ENCODE measurements around the gene MLST8. TPM values are rescaled to one million over a fixed set of nuclear protein-coding genes. Genes with fewer than 3 reads are reported as not detected.

The MLST8 gene
- total RNA-seq, 1 donor from 2014 or later: 16.0 TPM

GRCh38 chr16:2209258-2210008, 4.2 kb downstream of the MLST8 start:
- DNase-seq: no peak

DNA sequence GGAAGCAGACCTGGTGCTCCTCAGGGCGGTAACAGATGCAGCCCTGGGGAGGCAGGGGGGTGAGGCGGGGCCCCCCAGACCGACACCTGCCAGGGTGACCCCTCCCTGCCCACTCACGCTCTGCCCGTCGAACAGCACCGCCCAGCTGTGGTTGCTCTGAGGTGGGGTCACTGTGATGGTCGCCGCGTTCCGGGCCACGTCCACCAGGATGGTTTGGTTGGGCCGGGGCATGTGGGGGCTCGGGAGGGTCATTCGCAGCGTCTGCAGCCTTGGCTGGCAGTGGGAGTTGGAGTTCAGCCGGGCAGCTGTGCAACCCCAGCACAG, 4.7 kb downstream of the MLST8 start:
- no peak for DNase-seq

DNA sequence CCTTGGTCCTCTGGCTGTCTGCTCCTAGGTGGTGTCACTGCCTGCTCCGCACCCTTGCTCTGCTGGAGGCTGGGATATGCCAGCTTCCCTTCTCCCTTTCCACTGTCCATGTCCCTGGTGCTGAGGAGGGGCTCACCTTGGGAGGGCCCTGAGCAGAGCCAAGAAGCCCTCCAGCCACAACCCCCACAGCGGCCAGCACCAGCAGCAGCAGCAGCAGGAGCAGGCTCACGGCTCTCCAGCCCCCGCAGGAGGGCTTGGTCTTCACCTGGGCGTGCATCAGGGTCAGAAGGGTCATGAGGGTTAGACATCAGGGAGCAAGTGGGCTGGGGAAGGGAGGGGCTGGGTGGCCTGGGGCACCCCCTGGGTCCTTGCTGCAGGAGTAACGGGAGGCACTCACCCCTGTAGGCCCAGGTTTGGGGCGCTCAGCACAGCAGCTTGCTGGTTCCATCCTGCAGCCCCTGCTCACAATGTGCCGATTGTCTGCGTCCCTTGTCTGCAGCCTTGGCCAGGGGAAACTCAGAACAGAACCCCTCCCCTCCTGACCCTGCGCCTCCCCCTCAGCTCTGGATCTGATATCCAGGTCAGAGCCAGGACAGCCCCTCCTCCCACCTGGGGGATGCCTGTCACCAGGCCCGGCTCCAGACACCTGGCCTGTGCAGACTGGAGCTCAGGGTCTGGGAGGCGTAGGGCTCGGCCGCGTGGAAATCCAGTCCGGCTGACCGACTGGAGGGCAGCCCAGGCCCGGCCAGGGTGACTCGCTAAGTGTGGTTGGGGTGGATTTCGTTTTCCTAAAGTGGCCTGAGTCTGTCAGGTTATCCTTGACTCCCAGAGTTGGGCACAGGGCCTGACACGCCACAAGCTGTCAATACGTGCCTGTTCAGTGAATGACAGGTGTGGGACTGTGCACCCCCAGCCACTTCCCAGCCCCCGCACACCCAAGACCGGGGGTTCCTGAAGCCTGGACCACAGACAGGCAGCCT, 5.4 kb downstream of the MLST8 start, which contains the start of gene BRICD5:
Gene BRICD5 (minus strand): TSS at position 478 of the 980 bp plus-strand sequence. CDS start 30 bp downstream, at position 448.
- no peak for DNase-seq

DNA sequence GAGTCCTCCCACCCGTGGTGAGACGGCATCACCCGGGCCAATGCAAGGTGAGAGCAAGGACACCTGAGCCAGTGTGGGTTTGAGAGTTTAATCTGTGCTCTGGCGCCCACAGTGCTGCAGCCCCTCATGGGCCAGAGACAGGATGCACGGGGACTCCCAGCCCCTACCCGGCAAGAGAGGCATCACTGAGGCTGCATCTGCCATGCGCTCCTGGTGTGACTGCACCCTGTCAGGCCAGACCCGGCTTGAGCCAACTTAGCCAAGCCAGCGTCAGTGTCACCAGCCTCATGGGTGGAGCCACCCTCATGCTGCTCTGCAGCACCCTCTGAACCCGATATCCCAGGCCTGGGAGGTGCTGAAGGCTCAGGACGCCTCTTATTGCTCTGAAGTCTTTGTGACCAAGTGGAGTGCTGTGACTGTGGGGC, 6.7 kb downstream of the MLST8 start:
- DNase-seq: no peak

DNA sequence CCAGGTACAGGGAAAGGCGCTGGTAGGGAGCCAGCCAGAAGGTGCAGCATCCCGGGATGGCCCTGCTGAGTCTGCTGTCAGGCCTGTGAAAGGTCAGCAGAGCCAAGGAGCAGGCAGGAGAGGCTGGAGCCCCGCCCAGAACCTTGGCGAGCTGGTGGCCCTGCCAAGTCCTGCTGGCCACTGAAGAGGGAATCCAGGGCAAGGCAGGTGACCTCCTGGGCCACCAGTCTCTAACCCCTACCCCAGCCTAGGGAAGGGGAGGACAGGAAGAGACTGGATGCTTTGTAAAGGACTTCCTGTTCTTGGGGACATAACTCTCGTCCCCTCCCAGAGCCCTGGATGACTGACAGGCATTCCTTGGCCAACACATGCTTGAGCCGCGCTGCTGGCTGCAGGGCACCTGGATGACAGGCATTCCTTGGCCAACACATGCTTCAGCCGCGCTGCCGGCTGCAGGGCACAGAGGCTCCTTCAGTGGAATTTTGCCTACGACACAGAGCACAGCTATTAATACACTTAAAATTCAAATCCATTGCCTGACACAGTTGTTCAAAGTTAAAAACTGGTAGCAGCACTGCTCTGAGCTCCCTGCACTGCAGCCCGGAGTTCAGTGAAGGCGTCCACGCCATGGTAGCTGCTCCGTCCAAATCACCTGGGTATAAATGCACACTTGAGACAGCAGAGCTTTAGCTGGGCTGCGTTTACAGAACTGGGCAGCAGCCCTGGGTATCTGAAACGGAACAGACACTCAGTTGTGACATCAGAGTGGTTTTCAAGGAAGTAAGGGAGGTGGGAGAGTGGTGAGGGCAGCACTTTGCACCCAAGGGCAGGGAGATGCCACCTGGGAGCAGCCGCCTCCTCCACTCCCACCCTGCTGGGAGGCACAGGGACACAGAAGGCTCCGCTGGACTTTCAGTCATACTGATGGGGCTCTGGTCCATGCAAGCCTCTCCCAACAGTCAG, 7.4 kb downstream of the MLST8 start:
- DNase-seq: no peak

DNA sequence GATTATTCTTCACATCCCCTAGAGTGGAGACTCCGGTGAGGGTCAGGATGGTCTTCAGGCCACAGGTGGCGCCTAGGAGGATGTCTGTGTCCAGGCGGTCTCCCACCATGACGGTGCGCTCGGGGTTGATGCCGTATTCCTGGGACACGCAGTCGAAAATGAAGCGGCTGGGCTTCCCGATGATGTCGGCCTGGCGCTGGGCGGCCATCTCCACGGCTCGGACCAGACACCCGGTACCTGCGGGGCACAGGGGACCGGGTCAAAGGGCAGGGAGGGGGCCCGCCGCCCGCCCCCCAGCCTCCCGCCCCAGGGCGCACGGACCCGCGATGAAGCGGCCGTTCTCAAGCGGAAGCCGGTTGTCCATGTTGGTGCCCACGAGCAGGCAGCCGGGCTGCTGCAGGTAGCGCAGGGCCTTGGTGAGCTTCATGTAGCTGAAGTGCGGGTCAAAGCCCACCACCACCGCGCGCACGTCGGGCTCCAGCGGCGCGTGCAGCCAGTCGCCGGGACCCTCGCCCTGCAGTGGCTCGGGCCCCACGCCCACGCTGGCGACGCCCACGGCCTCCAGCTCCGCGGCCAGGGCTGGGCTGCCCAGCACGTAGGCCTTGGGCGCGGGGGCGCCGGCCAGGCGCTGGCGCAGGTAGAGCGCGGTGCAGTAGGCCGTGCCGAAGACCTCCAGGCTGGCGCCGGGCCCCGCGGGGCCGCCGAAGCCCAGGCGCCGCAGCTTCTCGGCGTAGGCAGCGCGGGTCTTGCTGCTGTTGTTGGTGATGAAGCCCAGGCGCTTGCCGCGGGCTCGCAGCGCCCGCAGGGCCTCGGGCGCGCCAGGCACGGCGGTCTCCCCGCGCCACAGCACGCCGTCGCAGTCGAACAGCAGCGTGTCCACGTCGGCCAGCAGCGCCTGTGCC, 8.8 kb downstream of the MLST8 start:
- DNase-seq: peak; percentile 37

DNA sequence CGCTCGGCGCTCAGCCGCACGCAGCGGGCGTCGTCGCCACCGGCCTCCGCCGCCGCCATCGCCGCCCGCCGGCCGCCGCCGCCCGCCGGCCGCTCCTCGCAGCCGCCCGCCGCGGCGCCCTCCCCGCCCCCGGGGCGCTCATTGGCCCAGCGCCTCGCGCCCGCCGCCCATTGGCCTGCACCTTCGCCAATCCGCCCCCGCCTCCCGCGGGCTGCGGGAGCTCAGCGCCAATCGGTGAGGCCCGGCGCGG, 9.4 kb downstream of the MLST8 start, which contains the start of gene PGP:
Gene PGP (minus strand): TSS at position 122 of the 250 bp plus-strand sequence. CDS start 63 bp downstream, at position 59.
- no peak for DNase-seq

DNA sequence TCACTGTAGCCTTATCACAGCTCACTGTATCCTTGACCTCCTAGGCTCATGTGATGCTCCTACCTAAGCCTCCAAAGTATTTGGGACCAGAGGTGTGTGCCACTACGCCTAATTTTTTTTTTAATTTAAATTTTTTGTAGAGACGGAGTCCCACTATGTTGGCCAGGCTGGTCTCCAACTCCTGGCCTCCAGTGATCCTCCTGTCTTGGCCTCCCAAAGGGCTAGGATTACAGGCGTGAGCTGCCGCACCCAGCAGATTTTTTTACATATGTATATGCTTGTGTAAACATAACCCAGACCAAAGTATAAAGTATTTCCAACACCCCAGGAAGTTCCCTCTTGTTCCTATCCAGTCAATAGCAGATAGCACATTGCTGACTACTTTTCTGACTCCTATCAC, 11.1 kb downstream of the MLST8 start:
- DNase-seq: no peak

GRCh38 chr16:2223221-2223941, 18.1 kb downstream of the MLST8 start, which contains the start of gene E4F1:
Gene E4F1 (plus strand): TSS chr16:2223591. CDS start chr16:2223614, 23 bp downstream.
- peak; percentile 100 for DNase-seq

- DNase-seq: peak; percentile 73
These were observed 18.8 kb downstream of the MLST8 start for GRCh38 chr16:2223942-2224486.

GRCh38 chr16:2226245-2226793, 21.1 kb downstream of the MLST8 start:
- no peak for DNase-seq

DNA sequence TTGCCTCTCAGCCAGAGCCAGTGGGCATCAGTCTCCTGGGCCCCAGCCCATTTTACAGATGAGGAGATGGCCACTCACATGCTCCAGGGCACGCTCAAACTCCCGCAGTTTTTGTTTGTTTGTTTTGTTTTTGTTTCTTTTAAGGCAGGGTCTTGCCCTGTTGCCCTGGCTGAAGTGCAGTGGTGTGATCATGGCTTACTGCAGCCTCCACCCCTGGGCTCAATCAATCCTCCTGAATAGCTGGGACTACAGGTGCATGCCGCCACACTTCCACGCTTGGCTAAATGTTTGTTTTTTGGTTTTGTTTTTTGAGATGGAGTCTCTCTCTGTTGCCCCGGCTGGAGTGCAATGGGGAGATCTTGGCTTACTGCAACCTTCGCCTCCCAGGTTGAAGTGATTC, 21.7 kb downstream of the MLST8 start:
- no peak for DNase-seq

- DNase-seq: no peak
These were observed 23.0 kb downstream of the MLST8 start for GRCh38 chr16:2228161-2228824.

DNA sequence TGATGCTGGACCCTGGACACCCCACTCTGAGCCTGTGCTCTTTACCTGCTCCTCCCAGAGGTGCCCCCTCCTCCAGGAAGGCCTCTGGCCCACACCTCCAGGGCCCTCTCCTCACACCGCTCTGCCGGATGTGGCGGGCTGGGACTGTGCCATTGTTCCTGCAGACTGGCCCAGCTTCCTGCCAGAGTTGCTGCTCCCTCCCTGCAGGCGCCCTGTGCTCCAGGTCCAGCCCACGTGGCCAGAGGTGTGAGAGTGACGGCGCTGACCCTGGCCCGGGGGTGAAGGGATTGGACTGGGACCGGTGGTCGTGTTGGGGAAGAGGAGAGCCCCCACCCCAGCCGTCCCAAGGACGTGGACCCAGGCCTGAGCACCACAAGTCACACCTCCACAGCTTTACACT, 23.8 kb downstream of the MLST8 start:
- DNase-seq: no peak

- no peak for DNase-seq
These were observed 24.5 kb downstream of the MLST8 start for GRCh38 chr16:2229632-2230250.

DNA sequence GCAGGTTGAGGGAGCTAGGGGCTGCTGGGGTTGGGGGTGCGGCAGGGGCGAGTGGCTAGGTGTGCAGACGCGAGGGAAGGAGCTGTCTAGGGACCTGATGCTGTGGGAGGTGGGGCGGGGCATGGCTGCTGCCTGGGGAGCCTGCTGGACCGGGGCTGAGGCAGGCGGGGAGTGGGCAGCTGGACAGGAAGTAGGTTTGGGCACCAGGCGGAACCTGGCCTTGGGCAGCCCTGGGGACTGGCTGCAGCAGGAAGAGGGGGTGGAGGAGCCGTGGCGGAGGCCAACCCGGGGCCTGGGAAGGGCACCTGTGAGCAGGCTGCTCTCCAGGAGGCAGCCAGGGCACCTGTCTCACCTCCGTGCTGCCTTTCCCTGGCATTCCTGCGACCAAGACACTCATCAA, 25.1 kb downstream of the MLST8 start:
- no peak for DNase-seq

DNA sequence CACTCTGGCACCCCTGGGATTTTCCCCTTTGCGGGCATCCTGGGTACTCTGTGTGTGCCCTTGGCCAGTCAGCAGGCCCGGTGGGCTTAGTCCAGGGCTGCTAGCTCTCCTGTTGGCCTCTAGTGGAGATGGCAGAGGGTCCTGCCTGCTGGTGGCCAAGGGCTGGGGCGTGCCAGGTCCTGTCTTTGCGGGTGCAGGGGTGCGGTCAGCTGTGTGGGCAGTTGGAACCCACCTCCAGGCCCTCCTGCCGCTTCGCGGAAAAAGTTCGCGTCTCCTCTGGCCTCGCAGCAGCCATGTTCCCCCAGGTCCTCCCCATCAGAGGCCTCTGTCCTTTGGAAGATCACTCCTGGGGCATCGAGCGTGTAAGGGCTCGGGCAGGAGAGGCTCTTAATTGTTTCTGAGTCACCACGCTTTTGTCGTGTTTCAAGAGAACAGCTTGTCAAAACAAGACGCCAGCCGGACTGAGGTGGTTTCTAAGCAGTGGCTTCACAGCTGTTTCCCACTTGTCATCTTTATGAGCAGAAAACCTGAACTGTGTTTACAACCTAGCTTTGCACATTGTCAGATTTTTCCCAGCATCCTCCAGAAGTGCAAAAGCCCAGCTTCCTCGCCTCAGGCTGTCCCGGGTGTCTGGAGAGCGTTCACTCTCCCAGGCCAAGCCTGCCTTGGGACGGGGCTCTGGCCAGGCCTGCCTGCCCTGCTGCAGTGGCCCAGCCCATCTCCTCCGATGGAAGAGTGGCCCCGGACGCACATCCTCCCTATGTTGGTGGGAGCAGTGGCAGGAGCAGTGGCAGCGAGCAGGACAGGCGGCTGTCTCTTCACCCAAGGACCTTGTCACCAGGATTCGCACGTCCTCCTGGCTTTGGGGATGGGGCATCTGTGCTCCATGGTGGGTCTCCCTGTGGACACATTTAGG, 26.0 kb downstream of the MLST8 start:
- DNase-seq: no peak

All from dermis blood vessel endothelial cell (primary cell).